HCT116 (cell line): ENCODE results near the gene PHC1. TPM values are rescaled to one million over a fixed set of nuclear protein-coding genes. Genes with fewer than 3 reads are reported as not detected.

Experiments
- ATAC-seq: fragments of 200-7000 bp; cut with Tn5 transposase; 2 replicates; pipeline ENCODE4 v1.9.1; 2020; ENCODE audit warnings: mild to moderate bottlenecking, moderate library complexity
- BruUV-seq: library from RNA; stranded (reverse); fragments of 400-500 nt; replicated peaks from 2 replicates; lab custom pipeline; 2021; lab: Mats Ljungman, UMichigan
- CTCF ChIA-PET: fragments of 300-600 bp; sonication (Branson Sonifier 250); formaldehyde crosslinking; loops from one replicate; lab custom pipeline; 2021; ENCODE audit warnings: antibody characterized with exemption; lab: Charles Lee
- POLR2A ChIA-PET: fragments of 300-600, 350-600 bp; sonication (Branson Sonifier 250); formaldehyde crosslinking; loops from one replicate; lab custom pipeline; 2021; ENCODE audit warnings: antibody characterized with exemption; lab: Charles Lee
- RAD21 ChIA-PET, 2 experiments: fragments of 300-600 bp; sonication (Branson Sonifier 250); formaldehyde crosslinking; loops; one replicate each; lab custom pipeline; 2023; ENCODE audit warnings: low total read pairs in 2 of 2; ENCODE audit not compliant: uncharacterized antibody in 2 of 2, unreplicated experiment in 2 of 2, low non-redundant PET in 1 of 2; lab: Charles Lee
- DNase-seq: peaks from one replicate; pipeline ENCODE4 v3.0.0-alpha.2; 2010; ENCODE audit warnings: low read depth, low spot score
- H2AFZ ChIP-seq: fragments of 200-600 bp; shearing (Covaris generic), sonication (generic); 2 replicates; pipeline ENCODE4 v1.6.1; 2017; ENCODE audit warnings: low read depth, mixed run types, mixed read lengths, antibody characterized with exemption, low read length; ENCODE audit not compliant: poor library complexity, severe bottlenecking
- H3K27ac ChIP-seq: 2 replicates; pipeline ENCODE4 v1.5.1; 2012; ENCODE audit warnings: low read depth, low read length
- H3K27me3 ChIP-seq: fragments of 200-600 bp; sonication (generic); 2 replicates; pipeline ENCODE4 v1.6.1; 2016; ENCODE audit warnings: mixed run types, low read length, mixed read lengths; ENCODE audit not compliant: insufficient read depth
- H3K36me3 ChIP-seq, 2 experiments: fragments of 200-500 bp in 1 of 2; fragments of 200-600 bp in 1 of 2; sonication (Bioruptor generic) in 1 of 2; sonication (generic) in 1 of 2; 2 replicates each; pipeline versions ENCODE4 v1.5.1 to v1.6.1; 2014 to 2016; ENCODE audit warnings: low read length in 2 of 2, inconsistent platforms in 1 of 2, mixed read lengths in 1 of 2, mixed run types in 1 of 2; ENCODE audit not compliant: insufficient read depth in 2 of 2, control insufficient read depth in 1 of 2
- H3K4me1 ChIP-seq, 2 experiments: fragments of 200-600 bp in 1 of 2; sonication (generic) in 1 of 2; 2 replicates each; pipeline versions ENCODE4 v1.5.1 to v1.6.1; 2012 to 2017; ENCODE audit warnings: low read length in 2 of 2, inconsistent platforms in 1 of 2, mild to moderate bottlenecking in 1 of 2, mixed read lengths in 1 of 2, mixed run types in 1 of 2, moderate library complexity in 1 of 2; ENCODE audit not compliant: insufficient read depth in 2 of 2, control insufficient read depth in 1 of 2
- H3K4me2 ChIP-seq: fragments of 200-600 bp; sonication (generic); 2 replicates; pipeline ENCODE4 v1.6.1; 2017; ENCODE audit warnings: mixed run types, low read length, mixed read lengths
- H3K4me3 ChIP-seq, 2 experiments: fragments of 200-600 bp in 1 of 2; sonication (generic) in 1 of 2; replicated peaks in 1 of 2; 2 replicates each; pipeline ENCODE4 v1.5.1; 2011 to 2016; ENCODE audit warnings: low read length in 2 of 2, control low read depth in 1 of 2, low read depth in 1 of 2, mild to moderate bottlenecking in 1 of 2, mixed read lengths in 1 of 2, mixed run types in 1 of 2
- H3K79me2 ChIP-seq: fragments of 200-600 bp; sonication (generic); 2 replicates; pipeline ENCODE4 v1.6.1; 2017; ENCODE audit warnings: mild to moderate bottlenecking, mixed run types, low read length, moderate library complexity, mixed read lengths; ENCODE audit not compliant: insufficient read depth
- H3K9ac ChIP-seq: fragments of 200-600 bp; sonication (generic); 2 replicates; pipeline ENCODE4 v1.6.1; 2016; ENCODE audit warnings: low read length, mixed read lengths
- H3K9me2 ChIP-seq: fragments of 200-600 bp; sonication (generic), shearing (Covaris generic); 2 replicates; pipeline ENCODE4 v1.6.1; 2017; ENCODE audit warnings: mixed run types, mild to moderate bottlenecking, moderate library complexity; ENCODE audit not compliant: insufficient read depth
- H3K9me3 ChIP-seq, 2 experiments: fragments of 200-500 bp in 1 of 2; fragments of 200-600 bp in 1 of 2; sonication (Bioruptor generic) in 1 of 2; sonication (generic) in 1 of 2; 2 replicates each; pipeline ENCODE4 v1.6.1; 2014 to 2017; ENCODE audit warnings: low read length in 2 of 2, mixed read lengths in 2 of 2, inconsistent platforms in 1 of 2, low read depth in 1 of 2, mild to moderate bottlenecking in 1 of 2, mixed run types in 1 of 2, moderate library complexity in 1 of 2; ENCODE audit not compliant: control insufficient read depth in 1 of 2, insufficient read depth in 1 of 2
- H4K20me1 ChIP-seq: fragments of 200-600 bp; sonication (generic), shearing (Covaris generic); 2 replicates; pipeline ENCODE4 v1.6.1; 2017; ENCODE audit warnings: mixed run types, mild to moderate bottlenecking, moderate library complexity; ENCODE audit not compliant: insufficient read depth
- CBX3 ChIP-seq: IDR thresholded peaks from 2 replicates; pipeline ENCODE4 v1.6.1; 2012; ENCODE audit warnings: low read depth
- CEBPB ChIP-seq: IDR thresholded peaks from 2 replicates; pipeline ENCODE4 v1.6.1; 2012; ENCODE audit warnings: low read depth
- EGR1 ChIP-seq: IDR thresholded peaks from 2 replicates; pipeline ENCODE4 v1.6.1; 2012; ENCODE audit warnings: low read depth
- FOSL1 ChIP-seq: IDR thresholded peaks from 2 replicates; pipeline ENCODE4 v1.6.1; 2012; ENCODE audit warnings: low read depth
- JUND ChIP-seq: IDR thresholded peaks from 2 replicates; pipeline ENCODE4 v1.6.1; 2012
- POLR2A ChIP-seq: IDR thresholded peaks from 2 replicates; pipeline ENCODE4 v1.7.0; 2011; ENCODE audit warnings: borderline replicate concordance; ENCODE audit not compliant: insufficient read depth, insufficient read length; ENCODE audit errors: extremely low read depth
- RAD21 ChIP-seq: IDR thresholded peaks from 2 replicates; pipeline ENCODE4 v1.6.1; 2012; ENCODE audit warnings: low read depth, mild to moderate bottlenecking
- SP1 ChIP-seq: IDR thresholded peaks from 2 replicates; pipeline ENCODE4 v1.6.1; 2012; ENCODE audit warnings: low read depth
- TCF7L2 ChIP-seq: IDR thresholded peaks from 2 replicates; pipeline ENCODE4 v1.7.0; 2011; ENCODE audit warnings: borderline replicate concordance, inconsistent platforms; ENCODE audit not compliant: insufficient read depth, insufficient read length; ENCODE audit errors: extremely low read depth
- YY1 ChIP-seq: IDR thresholded peaks from 2 replicates; pipeline ENCODE4 v1.6.1; 2011; ENCODE audit warnings: low read length, low read depth, moderate library complexity, mild to moderate bottlenecking; ENCODE audit not compliant: insufficient replicate concordance; ENCODE audit errors: extremely low read depth
- ZFX ChIP-seq: fragments of 450-650 bp; IDR thresholded peaks from 2 replicates; pipeline ENCODE4 v1.6.1; 2017
- ZNF274 ChIP-seq: fragments of 200-500 bp; sonication (Bioruptor generic); IDR thresholded peaks from 2 replicates; pipeline ENCODE4 v1.6.1; 2014; ENCODE audit warnings: mild to moderate bottlenecking, low read depth, low read length, inconsistent platforms
- intact Hi-C: fragments of 100-400 bp; cut with micrococcal nuclease; formaldehyde crosslinking; loops from 2 replicates; pipeline ENCODE4 v1.10.0; 2022
- total RNA-seq: library from RNA; stranded (reverse); gene quantifications from one replicate; pipeline ENCODE4 v1.2.1, GENCODE V29; 2021; ENCODE audit not compliant: unreplicated experiment
- TF ChIP-seq, protein P1 (sequence below): IDR thresholded peaks from 2 replicates; pipeline ENCODE4 v1.6.1; 2011; ENCODE audit warnings: mild to moderate bottlenecking, low read length, moderate library complexity; ENCODE audit not compliant: insufficient replicate concordance; ENCODE audit errors: extremely low read depth
- TF ChIP-seq, protein P2 (sequence below), 3 experiments: fragments of 200-600 bp in 1 of 3; sonication (generic) in 1 of 3; IDR thresholded peaks in 2 of 3; conservative IDR thresholded peaks in 1 of 3; 2 replicates each; pipeline ENCODE4 v1.5.1; 2012 to 2017; ENCODE audit warnings: low read depth in 2 of 3, low read length in 2 of 3, antibody characterized with exemption in 1 of 3, borderline replicate concordance in 1 of 3, control low read depth in 1 of 3, mild to moderate bottlenecking in 1 of 3, mixed read lengths in 1 of 3, mixed run types in 1 of 3, moderate library complexity in 1 of 3; ENCODE audit not compliant: insufficient read depth in 1 of 3
- TF ChIP-seq, protein P3 (sequence below): IDR thresholded peaks from 2 replicates; pipeline ENCODE4 v1.6.1; 2012; ENCODE audit warnings: low read depth
- TF ChIP-seq, protein P4 (sequence below): IDR thresholded peaks from 2 replicates; pipeline ENCODE4 v1.6.1; 2012
- TF ChIP-seq, protein P5 (sequence below): IDR thresholded peaks from 2 replicates; pipeline ENCODE4 v1.6.1; 2012

Gene PHC1
- total RNA-seq, 1 experiment from 2014 or later: 22.8 TPM

DNA sequence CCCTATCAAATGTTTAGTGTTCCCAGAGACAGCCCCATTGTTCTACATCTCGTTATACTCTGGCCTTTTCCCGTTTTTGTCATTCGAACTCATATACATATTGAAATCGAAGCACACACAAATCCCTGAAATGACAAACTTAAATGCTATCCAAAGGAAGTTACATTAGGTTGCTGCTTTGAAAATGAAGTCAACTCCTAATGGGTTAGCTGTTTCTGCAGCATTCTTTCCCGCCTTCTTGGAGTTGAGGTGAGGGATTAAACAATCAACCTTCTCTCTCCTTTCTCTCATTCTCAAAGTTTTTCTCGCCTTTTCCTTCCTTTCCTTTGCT, 642 bp upstream of the PHC1 start:
- H4K20me1 ChIP-seq: no peaks in the 10 kb centered on the region
- ChIA-PET POLR2A (no interaction called here), CTCF (interaction anchor here (1.6 kb wide), 1 partner anchor 24 kb away, joined by 5 read pairs; no protein-coding TSS in a partner anchor)
- BruUV-seq: TSS peak; percentile 54
- no peaks in the 10 kb centered on the region for H3K36me3 ChIP-seq
- ATAC-seq (no peak), DNase-seq (no peak)
- H3K4me3 ChIP-seq: peak overlapping the region; percentile 48 to 63
- peak overlapping the region; percentile 96 for H2AFZ ChIP-seq
- H3K4me1 ChIP-seq: peaks cover 14 to 27% of the 10 kb centered on the region in 2 experiments; a peak in 3 of 4 replicates
- no peaks in the 10 kb centered on the region for H3K27me3 ChIP-seq
- intact Hi-C loops: loop anchor here (5.0 kb wide), 1 partner anchor 34 kb away; the partner anchor contains the start of gene M6PR
- no peaks in the 10 kb centered on the region for H3K79me2 ChIP-seq
- peak overlapping the region; percentile 90 for H3K4me2 ChIP-seq
- TF ChIP-seq RAD21 (no peak), CEBPB (no peak), ZFX (no peak), ZNF274 (no peak), POLR2A (no peak), SP1 (no peak), CBX3 (no peak), EGR1 (no peak), YY1 (no peak), JUND (no peak), FOSL1 (no peak), TCF7L2 (no peak)
- TF ChIP-seq, protein P1, sequence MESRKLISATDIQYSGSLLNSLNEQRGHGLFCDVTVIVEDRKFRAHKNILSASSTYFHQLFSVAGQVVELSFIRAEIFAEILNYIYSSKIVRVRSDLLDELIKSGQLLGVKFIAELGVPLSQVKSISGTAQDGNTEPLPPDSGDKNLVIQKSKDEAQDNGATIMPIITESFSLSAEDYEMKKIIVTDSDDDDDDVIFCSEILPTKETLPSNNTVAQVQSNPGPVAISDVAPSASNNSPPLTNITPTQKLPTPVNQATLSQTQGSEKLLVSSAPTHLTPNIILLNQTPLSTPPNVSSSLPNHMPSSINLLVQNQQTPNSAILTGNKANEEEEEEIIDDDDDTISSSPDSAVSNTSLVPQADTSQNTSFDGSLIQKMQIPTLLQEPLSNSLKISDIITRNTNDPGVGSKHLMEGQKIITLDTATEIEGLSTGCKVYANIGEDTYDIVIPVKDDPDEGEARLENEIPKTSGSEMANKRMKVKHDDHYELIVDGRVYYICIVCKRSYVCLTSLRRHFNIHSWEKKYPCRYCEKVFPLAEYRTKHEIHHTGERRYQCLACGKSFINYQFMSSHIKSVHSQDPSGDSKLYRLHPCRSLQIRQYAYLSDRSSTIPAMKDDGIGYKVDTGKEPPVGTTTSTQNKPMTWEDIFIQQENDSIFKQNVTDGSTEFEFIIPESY: no peak
- TF ChIP-seq, protein P2, sequence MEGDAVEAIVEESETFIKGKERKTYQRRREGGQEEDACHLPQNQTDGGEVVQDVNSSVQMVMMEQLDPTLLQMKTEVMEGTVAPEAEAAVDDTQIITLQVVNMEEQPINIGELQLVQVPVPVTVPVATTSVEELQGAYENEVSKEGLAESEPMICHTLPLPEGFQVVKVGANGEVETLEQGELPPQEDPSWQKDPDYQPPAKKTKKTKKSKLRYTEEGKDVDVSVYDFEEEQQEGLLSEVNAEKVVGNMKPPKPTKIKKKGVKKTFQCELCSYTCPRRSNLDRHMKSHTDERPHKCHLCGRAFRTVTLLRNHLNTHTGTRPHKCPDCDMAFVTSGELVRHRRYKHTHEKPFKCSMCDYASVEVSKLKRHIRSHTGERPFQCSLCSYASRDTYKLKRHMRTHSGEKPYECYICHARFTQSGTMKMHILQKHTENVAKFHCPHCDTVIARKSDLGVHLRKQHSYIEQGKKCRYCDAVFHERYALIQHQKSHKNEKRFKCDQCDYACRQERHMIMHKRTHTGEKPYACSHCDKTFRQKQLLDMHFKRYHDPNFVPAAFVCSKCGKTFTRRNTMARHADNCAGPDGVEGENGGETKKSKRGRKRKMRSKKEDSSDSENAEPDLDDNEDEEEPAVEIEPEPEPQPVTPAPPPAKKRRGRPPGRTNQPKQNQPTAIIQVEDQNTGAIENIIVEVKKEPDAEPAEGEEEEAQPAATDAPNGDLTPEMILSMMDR (IDR thresholded peaks at IDR 0.05 in 2 of 3, conservative IDR thresholded peaks at IDR 0.05 in 1 of 3; ENCODE audit: borderline replicate concordance in 1 of 3, insufficient read depth in 1 of 3, low read depth in 2 of 3, low read length in 2 of 3): no peak
- TF ChIP-seq, protein P3, sequence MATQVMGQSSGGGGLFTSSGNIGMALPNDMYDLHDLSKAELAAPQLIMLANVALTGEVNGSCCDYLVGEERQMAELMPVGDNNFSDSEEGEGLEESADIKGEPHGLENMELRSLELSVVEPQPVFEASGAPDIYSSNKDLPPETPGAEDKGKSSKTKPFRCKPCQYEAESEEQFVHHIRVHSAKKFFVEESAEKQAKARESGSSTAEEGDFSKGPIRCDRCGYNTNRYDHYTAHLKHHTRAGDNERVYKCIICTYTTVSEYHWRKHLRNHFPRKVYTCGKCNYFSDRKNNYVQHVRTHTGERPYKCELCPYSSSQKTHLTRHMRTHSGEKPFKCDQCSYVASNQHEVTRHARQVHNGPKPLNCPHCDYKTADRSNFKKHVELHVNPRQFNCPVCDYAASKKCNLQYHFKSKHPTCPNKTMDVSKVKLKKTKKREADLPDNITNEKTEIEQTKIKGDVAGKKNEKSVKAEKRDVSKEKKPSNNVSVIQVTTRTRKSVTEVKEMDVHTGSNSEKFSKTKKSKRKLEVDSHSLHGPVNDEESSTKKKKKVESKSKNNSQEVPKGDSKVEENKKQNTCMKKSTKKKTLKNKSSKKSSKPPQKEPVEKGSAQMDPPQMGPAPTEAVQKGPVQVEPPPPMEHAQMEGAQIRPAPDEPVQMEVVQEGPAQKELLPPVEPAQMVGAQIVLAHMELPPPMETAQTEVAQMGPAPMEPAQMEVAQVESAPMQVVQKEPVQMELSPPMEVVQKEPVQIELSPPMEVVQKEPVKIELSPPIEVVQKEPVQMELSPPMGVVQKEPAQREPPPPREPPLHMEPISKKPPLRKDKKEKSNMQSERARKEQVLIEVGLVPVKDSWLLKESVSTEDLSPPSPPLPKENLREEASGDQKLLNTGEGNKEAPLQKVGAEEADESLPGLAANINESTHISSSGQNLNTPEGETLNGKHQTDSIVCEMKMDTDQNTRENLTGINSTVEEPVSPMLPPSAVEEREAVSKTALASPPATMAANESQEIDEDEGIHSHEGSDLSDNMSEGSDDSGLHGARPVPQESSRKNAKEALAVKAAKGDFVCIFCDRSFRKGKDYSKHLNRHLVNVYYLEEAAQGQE: no peak
- TF ChIP-seq, protein P4, sequence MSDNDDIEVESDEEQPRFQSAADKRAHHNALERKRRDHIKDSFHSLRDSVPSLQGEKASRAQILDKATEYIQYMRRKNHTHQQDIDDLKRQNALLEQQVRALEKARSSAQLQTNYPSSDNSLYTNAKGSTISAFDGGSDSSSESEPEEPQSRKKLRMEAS: no peak
- TF ChIP-seq, protein P5, sequence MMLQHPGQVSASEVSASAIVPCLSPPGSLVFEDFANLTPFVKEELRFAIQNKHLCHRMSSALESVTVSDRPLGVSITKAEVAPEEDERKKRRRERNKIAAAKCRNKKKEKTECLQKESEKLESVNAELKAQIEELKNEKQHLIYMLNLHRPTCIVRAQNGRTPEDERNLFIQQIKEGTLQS: no peak
- TF ChIP-seq, all 23 proteins: peak for 0
- Histone ChIP-seq H3K27ac (peak overlapping the region; percentile 40), H3K9me3 (no peaks in the 10 kb centered on the region), H3K9ac (peak overlapping the region; percentile 42), H3K9me2 (no peaks in the 10 kb centered on the region)
- RAD21 ChIA-PET: no interaction called here
